Caki2 (cell line): ENCODE measurements around the gene KRTAP10-10. TPM values are rescaled to one million over a fixed set of nuclear protein-coding genes. Genes with fewer than 3 reads are reported as not detected.
"Not testable (repeated sequence)": the region's sequence is repeated elsewhere in the genome, so short reads cannot be mapped to it uniquely, and the experiment has no call there.

Source experiments
- DNase-seq: peaks from one replicate; pipeline ENCODE4 v3.0.0-alpha.2; 2015; ENCODE audit warnings: low read depth
- in situ Hi-C: cut with HindIII; loops from 2 replicates; pipeline ENCODE4 v1.10.0; 2016; ENCODE audit warnings: low sequenced_read_pairs, low pct_unique_long_range_greater_than_20kb, mixed read lengths
- total RNA-seq: library from RNA; depleted of rRNA; stranded (reverse); fragments of >200 nt; shearing (Covaris generic); gene quantifications from 2 replicates; pipeline ENCODE4 v1.2.3, GENCODE V29; 2014; ENCODE audit warnings: low replicate concordance; rRNA removed

Gene KRTAP10-10, protein sequence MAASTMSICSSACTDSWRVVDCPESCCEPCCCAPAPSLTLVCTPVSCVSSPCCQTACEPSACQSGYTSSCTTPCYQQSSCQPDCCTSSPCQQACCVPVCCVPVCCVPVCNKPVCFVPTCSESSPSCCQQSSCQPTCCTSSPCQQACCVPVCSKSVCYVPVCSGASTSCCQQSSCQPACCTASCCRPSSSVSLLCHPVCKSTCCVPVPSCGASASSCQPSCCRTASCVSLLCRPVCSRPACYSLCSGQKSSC
- not detected in 2 replicates for total RNA-seq

DNA sequence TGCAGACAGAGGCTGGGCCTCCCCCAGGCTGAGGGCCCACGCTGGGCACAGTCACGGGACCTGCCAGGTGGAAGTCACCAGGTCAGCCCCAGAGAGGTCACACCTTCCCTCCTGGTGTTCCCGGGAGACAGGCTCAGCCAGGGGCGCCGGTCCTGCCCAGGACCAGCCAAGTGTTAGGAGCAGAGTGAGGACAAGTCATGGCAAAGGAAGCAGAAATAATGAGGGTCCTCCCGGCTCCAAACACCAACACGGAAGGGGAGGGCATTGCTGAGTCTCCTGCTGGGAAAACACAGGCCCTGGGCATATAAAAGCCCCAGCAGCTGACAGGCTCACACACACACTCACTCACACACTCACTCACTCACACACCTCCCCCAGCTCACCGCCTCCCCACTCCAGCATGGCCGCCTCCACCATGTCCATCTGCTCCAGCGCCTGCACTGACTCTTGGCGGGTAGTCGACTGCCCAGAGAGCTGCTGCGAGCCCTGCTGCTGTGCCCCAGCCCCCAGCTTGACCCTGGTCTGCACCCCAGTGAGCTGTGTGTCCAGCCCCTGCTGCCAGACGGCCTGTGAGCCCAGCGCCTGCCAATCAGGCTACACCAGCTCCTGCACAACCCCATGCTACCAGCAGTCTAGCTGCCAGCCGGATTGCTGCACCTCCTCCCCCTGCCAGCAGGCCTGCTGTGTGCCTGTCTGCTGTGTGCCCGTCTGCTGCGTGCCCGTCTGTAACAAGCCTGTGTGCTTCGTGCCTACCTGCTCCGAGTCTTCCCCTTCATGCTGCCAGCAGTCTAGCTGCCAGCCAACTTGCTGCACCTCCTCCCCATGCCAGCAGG, at the start of gene KRTAP10-10:
Gene KRTAP10-10 (plus strand): TSS at position 339 of the 833 bp plus-strand sequence. CDS start 62 bp downstream, at position 401.
- DNase-seq, result no peak
- in situ Hi-C loops, result no loop called here

DNA sequence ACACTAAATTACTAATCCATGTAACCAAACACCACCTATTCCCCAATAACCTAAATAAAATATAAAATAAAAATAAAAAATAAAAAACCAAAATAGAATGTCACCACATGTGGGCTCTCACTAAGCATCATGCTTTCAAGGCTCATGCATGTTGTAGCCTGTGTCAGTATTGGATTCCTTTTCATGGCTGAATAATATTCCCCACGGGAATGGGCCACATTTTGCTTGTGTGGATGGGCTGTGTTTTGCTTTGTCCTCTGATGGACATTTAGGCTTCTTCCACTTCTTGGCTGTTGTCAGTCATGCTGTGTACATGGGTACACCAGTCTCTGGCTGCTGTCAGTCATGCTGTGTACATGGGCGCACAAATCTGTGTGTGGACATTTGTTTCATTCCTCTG, 48.1 kb upstream of the KRTAP10-10 start:
- in situ Hi-C loops, result no loop called here
- DNase-seq, result no peak

DNA sequence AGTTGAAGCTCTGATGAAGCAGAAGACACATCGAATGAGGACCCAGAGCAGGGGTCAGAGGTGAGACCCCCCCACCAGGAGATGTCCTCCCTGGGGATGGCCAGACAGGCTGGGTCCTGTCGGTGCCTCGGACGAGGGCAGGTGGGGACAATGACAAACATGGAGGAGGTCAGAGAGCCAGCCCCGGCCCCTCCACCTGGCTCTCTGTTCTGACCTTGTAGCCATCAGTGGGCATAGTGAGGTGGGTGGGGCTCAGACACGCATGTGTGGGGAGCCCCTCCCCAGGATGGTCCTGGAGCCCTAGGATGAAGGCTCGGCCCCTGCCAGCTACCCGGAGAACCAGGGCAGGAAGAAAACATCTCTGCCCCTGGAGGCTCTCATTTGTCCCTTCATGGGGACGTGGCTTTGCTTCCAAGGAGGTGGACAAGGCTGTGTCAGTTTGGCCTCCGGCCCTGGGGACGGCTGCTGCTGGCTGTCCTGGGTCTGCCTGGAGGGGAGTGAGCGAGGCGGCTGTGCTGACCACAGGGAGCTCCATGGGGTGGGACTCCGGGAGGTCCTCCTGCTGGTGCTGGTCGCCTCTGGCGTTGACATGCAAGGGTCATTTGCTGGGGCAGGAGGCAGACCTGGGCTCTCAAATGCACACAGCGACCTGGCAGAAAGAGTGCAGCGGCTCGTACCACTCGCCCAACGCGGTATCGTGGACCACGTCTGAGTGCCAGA, 47.4 kb upstream of the KRTAP10-10 start:
- in situ Hi-C loops, result no loop called here
- no peak for DNase-seq

DNA sequence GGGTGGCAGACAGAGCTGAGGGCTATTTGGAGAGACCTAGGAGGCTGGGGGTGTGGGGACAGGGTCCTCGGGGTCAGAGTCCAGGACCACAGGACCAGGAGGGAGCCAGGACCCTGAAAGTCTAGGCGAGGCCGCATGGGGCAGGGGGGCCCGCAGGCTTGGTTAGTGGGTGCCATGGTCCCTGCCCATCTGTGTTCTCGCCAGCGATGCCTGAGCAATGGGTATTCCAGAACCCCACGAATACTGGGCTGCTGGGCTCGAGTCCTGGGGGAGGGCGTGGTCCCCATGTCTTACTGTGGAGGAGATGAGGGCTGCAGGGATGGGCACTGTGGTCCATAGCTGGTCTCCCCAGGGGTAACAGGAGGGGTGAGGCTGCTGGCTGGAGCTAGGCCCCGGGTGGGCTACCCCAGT, 46.8 kb upstream of the KRTAP10-10 start:
- in situ Hi-C loops, result no loop called here

DNA sequence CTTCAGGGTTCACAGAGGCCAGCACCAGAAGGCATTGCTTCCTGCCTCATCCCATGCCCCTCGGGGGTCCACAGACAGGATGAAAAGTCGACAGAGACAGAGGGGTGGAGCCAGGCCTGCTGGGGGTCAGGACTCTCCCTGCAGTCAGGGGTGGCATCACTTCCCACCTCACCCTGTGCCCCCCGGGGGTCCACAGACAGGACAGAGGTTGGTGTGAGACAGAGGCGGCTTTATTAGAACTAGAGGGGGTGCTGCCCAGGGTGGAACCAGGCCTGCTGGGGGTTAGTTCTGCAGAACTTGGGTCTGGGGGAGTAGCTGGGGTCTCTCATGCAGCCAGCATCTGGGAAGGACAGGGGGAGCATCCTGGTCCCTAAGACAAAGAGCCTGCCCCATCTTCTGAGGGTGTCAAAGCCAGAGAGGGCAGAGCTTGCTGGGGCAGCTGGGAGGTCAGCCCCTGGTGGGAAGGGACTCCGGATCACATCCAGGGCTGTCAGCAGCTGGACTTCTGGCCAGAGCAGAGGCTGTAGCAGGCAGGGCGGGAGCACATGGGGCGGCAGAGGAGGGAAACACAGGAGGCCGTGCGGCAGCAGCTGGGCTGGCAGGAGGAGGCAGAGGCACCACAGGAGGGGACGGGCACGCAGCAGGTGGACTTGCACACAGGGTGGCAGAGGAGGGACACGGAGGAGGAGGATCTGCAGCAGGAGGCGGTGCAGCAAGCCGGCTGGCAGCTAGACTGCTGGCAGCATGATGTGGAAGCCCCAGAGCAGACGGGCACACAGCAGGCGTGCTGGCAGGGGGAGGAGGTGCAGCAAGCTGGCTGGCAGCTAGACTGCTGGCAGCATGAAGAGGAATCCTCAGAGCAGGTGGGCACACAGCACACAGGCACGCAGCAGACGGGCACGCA, 46.0 kb upstream of the KRTAP10-10 start:
- in situ Hi-C loops, DNase-seq: not testable (repeated sequence)

More for the DNA sequence above, 46.8 kb upstream of the KRTAP10-10 start:
- DNase-seq, result no peak

DNA sequence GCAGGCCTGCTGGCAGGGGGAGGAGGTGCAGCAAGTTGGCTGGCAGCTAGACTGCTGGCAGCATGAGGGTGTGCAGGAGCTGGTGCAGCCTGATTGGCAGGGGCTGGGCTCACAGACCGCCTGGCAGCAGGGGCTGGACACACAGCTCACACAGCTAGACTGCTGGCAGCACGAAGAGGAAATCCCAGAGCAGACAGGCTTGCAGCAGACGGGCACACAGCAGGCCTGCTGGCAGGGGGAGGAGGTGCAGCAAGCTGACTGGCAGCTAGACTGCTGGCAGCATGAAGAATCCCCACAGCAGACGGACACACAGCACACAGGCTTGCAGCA, 45.4 kb upstream of the KRTAP10-10 start:
- DNase-seq, in situ Hi-C loops: not testable (repeated sequence)

DNA sequence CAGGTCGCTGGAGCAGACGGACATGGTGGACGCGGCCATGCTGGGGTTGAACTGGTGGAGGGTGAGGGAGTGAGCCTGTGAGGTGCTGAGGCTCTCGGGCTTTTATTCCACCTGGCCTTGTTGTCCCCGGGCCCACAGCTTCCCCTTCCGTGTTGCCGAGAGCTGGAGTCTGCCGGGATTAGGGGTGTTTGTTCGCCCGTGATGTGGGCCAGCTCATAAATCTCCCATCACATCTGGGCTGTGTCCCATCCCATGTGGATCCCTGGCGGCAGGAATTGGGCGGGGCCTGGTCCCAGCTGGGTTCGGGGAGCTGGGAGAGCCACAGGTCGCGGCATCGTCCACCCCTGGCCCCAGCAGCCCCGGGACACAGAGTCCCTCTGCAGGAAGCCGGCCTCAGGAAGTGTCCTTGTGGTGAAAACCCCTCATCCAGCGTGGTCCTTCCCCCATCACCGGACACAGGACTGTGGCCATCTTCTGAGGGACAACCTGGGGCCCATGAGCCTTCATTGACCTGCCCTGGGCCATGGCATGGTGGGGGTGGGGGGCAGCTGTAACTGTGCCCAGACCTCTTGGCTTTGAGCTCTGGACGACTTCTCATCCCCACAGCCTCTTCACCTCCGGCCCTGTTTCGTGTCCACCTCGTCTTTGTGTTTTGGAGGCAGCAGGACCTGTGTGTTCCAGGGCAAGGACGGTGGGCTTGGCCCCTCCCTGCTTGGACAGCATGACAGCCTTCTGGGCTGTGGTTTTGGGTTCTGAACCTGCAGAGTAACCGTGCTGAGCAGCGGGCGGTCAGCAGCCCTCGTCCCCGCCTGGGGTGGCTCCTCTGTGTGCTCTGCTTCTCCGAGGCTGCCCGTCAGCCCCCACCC, 44.5 kb upstream of the KRTAP10-10 start, which contains the start of gene KRTAP10-6:
Gene KRTAP10-6 (minus strand): TSS at position 60 of the 866 bp plus-strand sequence. CDS start 21 bp downstream, at position 39.
- in situ Hi-C loops, result no loop called here
- no peak for DNase-seq

DNA sequence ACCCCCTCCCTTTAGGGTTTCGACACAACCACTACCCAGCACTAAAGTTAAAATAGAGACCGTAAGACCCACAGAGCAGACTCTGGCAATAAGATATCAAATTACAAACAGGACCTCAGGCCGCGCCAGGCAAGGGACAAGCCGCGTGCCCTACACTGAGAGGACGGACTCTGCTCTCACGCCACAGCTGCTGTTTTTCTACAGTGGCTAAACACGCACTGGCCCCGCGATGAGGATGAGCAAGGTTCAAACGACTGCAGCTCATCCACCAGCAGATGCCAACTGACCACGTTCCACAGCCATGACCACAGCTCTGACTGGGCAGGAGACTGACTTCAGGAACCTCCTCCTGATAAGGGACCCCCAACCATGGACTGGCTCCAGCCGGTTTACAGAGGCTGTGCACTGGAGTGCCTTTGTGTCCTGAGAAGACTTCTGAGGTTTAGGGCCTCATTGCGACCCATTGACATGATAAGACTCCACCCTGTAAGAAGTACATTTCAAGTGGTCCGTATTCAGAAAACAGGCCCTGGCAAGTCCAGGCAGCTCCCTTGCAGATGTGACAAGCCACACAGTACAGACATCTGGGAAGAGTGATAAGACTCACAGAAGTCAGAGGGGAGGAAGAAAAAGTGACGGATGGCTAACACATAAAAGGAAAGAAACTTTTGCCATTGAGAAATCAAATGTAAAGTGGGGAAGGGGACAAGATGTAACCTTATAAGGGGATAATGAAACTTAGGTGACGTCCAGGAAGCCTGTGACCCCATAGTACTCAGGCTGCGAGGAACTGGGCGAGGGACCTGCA, 43.4 kb upstream of the KRTAP10-10 start:
- no peak for DNase-seq
- in situ Hi-C loops, result no loop called here

DNA sequence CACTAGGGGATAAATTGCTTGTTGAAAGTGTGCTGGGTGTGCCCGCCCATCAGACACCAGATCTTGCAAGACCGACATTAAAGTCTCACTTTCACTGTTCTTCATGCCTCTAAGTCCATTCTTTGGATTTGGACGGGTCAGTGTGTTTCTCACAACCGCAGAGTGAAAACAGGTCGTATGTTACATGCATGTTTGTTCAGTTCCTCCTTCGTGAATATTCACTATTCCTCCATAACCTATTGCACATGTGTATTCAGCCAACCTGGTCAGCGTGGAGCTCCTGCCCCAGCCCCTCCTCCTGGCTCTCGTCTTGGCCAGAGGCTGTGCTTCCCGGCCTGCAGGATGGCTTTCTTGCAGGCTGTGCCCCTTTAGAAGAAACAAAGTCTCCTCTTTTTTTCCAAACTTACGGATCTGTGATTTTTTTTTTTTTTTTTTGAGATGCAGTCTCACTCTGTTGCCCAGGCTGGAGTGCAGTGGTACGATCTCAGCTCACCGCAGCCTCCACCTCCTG, 42.7 kb upstream of the KRTAP10-10 start:
- in situ Hi-C loops, result no loop called here
- no peak for DNase-seq

DNA sequence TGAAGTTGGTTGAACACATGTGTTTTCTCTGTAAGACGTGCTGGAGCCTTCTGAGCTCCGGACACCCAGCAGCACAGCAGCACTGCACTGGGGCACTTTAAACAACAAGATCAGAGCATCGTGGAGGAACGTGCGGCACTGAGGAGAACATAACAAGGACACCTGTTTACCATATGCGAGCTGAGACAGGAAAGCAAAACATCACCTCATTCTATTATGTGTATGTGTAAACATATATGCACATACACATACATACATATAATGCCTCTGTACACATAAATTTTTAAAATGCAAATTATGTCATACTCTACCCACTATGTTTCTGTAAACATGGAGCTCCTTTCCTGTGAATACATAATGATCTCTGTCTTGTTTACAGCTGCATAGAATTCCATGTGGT, 41.6 kb upstream of the KRTAP10-10 start:
- DNase-seq, result no peak
- in situ Hi-C loops, result no loop called here

DNA sequence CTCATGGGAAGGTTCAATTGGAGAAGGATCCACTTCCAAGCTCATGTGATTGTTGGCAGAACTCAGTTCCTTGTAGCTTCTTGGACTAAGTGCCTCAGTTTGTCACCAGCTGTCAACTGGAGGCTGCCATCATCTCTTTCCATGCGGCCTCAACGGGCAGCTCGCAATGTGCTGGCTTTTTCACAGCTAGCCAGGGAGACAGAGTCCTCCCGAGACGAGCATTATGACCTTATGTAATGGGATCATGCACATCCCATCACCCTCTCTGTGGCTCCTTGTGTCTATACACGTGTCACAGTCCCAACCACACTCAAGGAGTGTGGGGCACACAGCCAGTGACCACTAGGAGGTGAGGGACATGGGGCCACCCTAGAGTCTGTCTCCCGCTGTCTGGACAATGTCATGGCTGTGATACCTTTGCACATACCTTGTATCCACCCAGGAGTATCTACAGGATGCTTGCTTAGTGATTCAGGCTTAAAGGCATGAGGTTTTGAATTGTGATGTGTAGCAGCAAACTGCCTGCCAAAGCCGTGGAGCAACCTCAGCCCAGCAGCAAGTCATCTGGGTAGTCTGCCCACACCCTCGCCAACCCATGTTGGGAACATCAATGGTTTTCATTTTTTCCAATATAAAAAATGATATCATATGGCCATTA, 41.0 kb upstream of the KRTAP10-10 start:
- peak; percentile 54 for DNase-seq
- in situ Hi-C loops, result no loop called here

DNA sequence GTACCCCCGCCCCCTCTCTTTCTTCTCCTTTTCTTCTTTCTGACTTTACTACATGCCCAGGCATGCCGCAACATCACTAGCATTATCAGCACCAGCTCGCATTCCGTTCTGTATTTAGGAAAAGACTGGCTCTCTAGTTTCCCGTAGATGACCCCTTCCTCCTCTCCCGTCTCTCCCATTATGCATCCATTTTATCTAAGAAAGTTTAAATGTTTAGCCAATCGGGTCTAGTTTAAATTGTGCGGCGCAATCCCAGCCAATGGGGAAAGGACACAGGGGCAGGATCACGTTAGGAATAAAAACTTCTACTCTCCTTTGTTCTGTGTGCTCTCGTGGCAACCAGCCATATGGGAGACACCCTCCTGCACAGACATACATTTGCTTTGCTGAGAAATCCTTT, 39.1 kb upstream of the KRTAP10-10 start:
- DNase-seq, result no peak
- in situ Hi-C loops, result no loop called here

DNA sequence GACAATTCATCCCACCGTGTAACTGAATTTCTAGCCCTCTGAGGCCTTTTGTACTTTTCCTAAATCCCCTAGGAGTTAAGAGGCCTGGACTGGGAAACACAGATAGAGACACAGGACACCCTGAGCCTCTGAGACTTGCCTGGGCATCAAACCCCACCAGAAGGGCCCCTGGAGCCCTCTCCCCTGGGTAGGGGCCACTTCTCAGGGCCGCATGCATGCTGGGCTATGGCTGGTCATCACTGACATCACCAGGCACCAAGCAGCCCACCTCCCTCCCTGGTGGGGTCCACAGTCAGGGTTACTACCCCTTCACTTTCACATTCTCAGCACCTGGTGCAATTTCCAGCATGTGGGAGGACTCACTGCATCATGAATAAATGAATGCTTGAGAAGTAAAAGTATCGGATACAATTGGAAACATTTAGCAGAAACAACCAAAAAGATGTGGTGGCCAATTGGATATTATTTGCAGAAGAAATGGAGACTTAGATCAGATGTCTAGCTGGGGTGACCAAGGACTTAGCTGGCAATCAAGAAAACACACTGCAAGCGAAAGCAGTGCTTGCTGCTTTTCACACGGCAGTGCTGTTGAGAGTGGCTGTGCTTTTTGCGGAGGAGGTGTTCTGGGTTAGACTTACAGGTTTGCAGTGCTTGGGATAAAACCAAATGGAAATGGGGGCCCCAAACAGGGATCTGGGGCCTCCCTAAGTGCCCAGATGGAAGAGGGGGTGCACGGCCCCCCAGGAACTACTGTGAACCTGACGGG, 37.7 kb upstream of the KRTAP10-10 start:
- no peak for DNase-seq
- in situ Hi-C loops, result no loop called here

DNA sequence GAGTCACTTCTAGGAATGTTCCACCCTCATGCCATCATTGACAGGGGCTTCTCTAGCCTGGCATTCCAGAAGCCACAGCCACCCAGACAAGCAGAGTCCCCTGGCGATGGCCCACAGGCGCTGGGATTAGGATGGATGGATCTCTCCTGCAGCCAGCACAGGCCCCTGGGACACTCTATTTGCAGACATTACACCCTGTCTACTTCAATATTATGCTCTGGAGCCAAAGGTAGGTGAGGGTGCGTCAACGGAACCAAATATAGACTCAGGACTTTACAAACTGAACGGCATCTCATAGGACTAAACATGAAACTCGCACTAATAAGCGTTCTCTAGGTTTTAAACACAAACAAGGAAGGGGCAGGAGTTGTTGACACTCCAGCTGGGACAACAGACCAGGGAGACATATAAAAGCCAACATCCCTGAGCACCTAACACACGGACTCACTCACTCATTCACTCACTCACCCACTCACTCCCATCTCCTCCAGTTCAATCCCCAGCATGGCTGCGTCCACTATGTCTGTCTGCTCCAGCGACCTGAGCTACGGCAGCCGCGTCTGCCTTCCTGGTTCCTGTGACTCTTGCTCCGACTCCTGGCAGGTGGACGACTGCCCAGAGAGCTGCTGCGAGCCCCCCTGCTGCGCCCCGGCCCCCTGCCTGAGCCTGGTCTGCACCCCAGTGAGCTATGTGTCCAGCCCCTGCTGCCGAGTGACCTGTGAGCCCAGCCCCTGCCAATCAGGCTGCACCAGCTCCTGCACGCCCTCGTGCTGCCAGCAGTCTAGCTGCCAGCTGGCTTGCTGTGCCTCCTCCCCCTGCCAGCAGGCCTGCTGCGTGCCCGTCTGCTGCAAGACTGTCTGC, 36.8 kb upstream of the KRTAP10-10 start, which contains the start of gene KRTAP10-7:
Gene KRTAP10-7 (plus strand): TSS at position 480 of the 861 bp plus-strand sequence. CDS start 25 bp downstream, at position 505.
- DNase-seq, in situ Hi-C loops: not testable (repeated sequence)
